GM06990 (cell line): Measurements from ENCODE around the gene PRR19.

Experiments used
- DNase-seq: peaks from one replicate; pipeline ENCODE4 v3.0.0-alpha.2; 2011; ENCODE audit not compliant: insufficient read length; ENCODE audit errors: extremely low read depth
- H3K27me3 ChIP-seq: replicated peaks from 2 replicates; pipeline ENCODE4 v1.6.0; 2011; ENCODE audit warnings: low read length; ENCODE audit not compliant: control insufficient read depth, insufficient read depth
- H3K36me3 ChIP-seq: 2 replicates; pipeline ENCODE4 v1.5.1; 2011; ENCODE audit warnings: low read length; ENCODE audit not compliant: control insufficient read depth, insufficient read depth
- H3K4me3 ChIP-seq: replicated peaks from 2 replicates; pipeline ENCODE4 v1.5.1; 2011; ENCODE audit warnings: low read depth, mild to moderate bottlenecking, control low read depth, low read length
- CTCF ChIP-seq: IDR thresholded peaks from 2 replicates; pipeline ENCODE4 v1.5.1; 2011; ENCODE audit warnings: low read length, control low read depth, mild to moderate bottlenecking, inconsistent platforms; ENCODE audit not compliant: insufficient read depth, poor library complexity, severe bottlenecking

Gene PRR19

GRCh38 chr19:42274065-42274682 is 27.8 kb upstream of the PRR19 start:
- TF ChIP-seq CTCF, result no peak
- Histone ChIP-seq H3K27me3 (no peaks in the 10 kb centered on the region), H3K36me3 (peaks cover 27% of the 10 kb centered on the region), H3K4me3 (no peak overlapping the region)
- peak; percentile 4 for DNase-seq

- Histone ChIP-seq H3K36me3 (peaks cover 27% of the 10 kb centered on the region), H3K4me3 (no peak overlapping the region), H3K27me3 (no peaks in the 10 kb centered on the region)
- no peak for TF ChIP-seq CTCF
- peak; percentile 5 for DNase-seq
Observed at GRCh38 chr19:42275103-42275502, 26.8 kb upstream of the PRR19 start.

- DNase-seq, result no peak
- H3K36me3 ChIP-seq, result peaks cover 27% of the 10 kb centered on the region
- no peak overlapping the region for H3K4me3 ChIP-seq
- TF ChIP-seq CTCF, result no peak
- H3K27me3 ChIP-seq, result no peaks in the 10 kb centered on the region
Observed at GRCh38 chr19:42275517-42275916, 26.4 kb upstream of the PRR19 start.

GRCh38 chr19:42276284-42276683 is 25.6 kb upstream of the PRR19 start:
- no peaks in the 10 kb centered on the region for H3K27me3 ChIP-seq
- peaks cover 27% of the 10 kb centered on the region for H3K36me3 ChIP-seq
- TF ChIP-seq CTCF, result no peak
- H3K4me3 ChIP-seq, result no peak overlapping the region
- peak; percentile 7 for DNase-seq

GRCh38 chr19:42276821-42277220 is 25.1 kb upstream of the PRR19 start:
- peaks cover 24% of the 10 kb centered on the region for H3K36me3 ChIP-seq
- no peak overlapping the region for H3K4me3 ChIP-seq
- peak; percentile 20 for DNase-seq
- H3K27me3 ChIP-seq, result no peaks in the 10 kb centered on the region
- TF ChIP-seq CTCF, result no peak
